ENCODE results near the gene SYP.

The SYP gene

DNA sequence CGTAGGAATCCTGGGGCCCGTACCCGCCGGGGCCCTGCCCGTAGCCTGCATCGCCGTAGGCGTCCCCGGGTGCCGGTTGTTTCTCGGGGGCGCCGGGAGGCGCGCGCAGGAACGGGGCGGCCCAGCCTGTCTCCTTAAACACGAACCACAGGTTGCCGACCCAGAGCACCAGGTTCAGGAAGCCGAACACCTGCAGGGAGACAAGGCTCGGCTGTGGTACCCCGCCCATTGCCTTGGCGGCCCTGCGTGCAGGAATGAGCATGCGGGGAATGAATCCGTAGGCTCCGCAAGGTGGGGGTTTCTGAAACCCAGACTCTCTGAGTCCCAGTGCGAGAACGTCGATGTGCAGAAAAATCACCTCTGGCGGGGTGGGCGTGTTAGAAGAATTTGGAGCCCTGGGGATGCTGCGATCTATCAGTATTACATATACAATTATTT is 8.4 kb downstream of the SYP start:
- TF ChIP-seq, protein P1, sequence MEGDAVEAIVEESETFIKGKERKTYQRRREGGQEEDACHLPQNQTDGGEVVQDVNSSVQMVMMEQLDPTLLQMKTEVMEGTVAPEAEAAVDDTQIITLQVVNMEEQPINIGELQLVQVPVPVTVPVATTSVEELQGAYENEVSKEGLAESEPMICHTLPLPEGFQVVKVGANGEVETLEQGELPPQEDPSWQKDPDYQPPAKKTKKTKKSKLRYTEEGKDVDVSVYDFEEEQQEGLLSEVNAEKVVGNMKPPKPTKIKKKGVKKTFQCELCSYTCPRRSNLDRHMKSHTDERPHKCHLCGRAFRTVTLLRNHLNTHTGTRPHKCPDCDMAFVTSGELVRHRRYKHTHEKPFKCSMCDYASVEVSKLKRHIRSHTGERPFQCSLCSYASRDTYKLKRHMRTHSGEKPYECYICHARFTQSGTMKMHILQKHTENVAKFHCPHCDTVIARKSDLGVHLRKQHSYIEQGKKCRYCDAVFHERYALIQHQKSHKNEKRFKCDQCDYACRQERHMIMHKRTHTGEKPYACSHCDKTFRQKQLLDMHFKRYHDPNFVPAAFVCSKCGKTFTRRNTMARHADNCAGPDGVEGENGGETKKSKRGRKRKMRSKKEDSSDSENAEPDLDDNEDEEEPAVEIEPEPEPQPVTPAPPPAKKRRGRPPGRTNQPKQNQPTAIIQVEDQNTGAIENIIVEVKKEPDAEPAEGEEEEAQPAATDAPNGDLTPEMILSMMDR (IDR thresholded peaks at IDR 0.05; ENCODE audit: borderline replicate concordance, insufficient read depth, low read depth, low read length) = no peak
- peak overlapping the region; percentile 82 for H3K4me3 ChIP-seq (ENCODE audit: low read depth, low read length)

DNA sequence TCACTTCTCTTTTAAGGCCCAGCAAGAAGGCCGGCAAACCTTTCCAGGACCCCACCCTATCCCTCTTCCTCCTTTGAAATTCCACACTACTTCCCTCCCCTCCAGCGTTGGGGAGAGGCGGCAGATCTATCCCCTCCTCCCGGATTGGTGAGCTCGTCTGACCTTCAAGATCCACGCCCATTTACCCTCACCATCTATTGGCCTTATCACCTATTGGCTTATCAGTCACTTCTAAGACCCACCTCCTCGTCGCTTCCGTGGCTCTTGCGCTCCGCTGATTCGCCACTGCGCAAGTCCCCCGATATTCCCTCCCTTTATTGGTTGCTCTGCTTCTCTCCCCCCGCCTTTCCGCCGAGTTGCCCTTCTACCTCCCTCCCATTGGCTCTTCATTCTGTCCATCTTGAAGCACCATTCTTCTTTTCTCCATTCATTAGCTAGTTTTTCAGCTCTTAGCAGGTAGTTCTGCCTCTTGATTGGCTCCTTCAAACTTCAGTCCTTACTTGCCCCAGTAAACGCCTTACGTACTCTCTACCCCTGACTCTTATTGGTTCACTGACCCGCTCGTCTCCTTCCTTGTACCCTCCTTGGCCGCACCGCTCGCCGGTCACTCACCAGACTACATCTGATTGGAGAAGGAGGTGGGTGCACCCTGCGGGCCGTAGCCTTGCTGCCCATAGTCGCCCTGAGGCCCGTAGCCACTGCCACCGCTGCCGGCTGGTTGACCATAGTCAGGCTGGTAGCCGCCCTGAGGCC is 9.0 kb downstream of the SYP start:
- H3K4me3 ChIP-seq (ENCODE audit: low read depth, low read length) = peak overlapping the region; percentile 82
- TF ChIP-seq, protein P1 (IDR thresholded peaks at IDR 0.05; ENCODE audit: borderline replicate concordance, insufficient read depth, low read depth, low read length) = no peak

DNA sequence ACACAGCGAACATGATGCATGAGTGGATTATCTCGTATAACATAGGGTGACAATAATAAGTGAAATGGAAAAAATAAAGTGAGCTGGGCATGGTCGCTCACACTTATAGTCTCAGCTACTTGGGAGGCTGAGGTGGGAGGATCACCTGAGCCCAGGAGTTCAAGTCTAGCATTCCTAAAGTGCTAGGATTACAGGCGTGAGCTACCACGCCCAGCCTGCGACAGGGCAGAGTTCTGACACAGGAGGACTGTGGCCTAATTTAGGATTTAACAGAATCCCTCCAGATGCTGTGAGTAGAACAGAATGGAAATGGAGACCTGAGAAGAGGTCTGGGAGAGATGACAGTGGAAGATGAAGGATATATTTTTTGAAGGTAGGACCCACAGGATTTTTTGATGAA is 10.4 kb downstream of the SYP start:
- TF ChIP-seq, protein P1 (IDR thresholded peaks at IDR 0.05; ENCODE audit: borderline replicate concordance, insufficient read depth, low read depth, low read length) = no peak
- peak overlapping the region; percentile 21 for H3K4me3 ChIP-seq (ENCODE audit: low read depth, low read length)

DNA sequence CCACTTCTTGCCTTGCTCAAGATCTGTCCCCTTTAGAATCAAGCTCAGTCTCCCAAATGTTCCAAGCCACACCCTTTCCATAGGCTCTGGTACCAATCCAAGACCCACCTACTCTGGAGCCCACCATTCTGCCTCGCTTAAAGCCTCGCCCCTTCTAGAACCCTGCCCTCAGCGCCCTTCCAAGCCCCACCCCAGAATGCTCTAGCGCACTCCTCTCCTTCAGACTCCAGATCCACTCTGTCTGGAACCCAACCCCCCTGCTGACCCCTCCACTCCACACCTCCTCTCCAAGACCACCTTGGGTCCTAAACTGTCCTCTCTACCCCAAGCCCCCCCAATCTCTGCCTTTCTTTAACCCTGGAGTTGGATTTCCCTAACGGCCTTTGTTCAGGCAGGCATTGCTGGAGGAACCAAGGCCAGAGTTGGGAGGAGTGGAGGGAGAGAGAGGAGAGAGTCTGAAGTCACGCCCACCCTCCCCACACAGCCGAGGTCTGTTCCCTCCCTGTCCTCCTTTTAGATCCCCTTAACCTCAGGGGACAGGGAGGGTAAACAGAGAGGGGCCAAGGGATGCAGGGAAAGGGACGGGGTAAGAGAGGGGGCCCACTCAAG is 11.4 kb downstream of the SYP start:
- no peak overlapping the region for H3K4me3 ChIP-seq (ENCODE audit: low read depth, low read length)
- TF ChIP-seq, protein P1 (IDR thresholded peaks at IDR 0.05; ENCODE audit: borderline replicate concordance, insufficient read depth, low read depth, low read length) = no peak

DNA sequence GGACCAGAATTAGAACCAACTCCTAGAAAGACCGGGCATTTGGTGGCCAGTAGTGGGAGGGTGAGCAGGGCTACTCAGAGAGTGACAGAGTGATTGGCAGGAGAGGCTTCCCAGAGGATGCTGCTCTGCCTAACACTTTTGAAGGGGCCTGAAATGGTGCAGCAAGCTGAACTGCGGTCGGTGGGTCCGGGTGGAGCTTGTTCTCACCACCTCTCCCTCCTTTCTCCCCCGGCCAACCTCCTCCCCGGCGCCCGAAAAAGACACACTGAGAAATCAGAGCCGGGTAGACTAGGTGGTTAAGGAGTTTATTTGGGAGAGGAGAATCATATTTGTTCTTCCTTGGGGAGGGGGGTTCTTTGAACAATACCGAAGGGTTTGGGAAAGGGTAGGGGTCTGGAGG is 12.5 kb downstream of the SYP start:
- H3K4me3 ChIP-seq (ENCODE audit: low read depth, low read length) = no peak overlapping the region
- TF ChIP-seq, protein P1 (IDR thresholded peaks at IDR 0.05; ENCODE audit: borderline replicate concordance, insufficient read depth, low read depth, low read length) = no peak

DNA sequence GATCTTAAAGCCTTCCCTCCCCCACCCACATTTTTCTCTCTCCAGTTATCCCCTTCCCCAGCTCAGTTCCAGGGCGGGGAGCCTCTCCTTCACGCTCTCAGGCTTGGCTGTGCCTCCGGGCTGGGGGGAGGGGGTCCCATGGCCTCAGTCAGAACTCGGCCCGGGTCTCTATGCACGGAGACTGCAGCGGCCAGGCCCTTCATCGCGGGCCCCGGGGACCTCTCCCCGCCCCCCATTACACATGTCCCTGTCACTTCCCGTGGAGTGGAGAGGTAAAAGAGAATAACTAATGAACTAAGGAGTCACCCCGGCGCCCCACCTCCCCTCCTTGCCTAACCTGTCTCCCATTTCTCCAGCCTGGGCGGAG is 13.0 kb downstream of the SYP start:
- TF ChIP-seq, protein P1 (IDR thresholded peaks at IDR 0.05; ENCODE audit: borderline replicate concordance, insufficient read depth, low read depth, low read length) = no peak
- H3K4me3 ChIP-seq (ENCODE audit: low read depth, low read length) = no peak overlapping the region
